Putamen (tissue), 1 donor: Measurements from ENCODE around the gene COA5.

Source experiments
- DNase-seq: peaks from one replicate; pipeline ENCODE4 v3.0.0-alpha.2; 2016; ENCODE audit warnings: low spot score

The COA5 gene

DNA sequence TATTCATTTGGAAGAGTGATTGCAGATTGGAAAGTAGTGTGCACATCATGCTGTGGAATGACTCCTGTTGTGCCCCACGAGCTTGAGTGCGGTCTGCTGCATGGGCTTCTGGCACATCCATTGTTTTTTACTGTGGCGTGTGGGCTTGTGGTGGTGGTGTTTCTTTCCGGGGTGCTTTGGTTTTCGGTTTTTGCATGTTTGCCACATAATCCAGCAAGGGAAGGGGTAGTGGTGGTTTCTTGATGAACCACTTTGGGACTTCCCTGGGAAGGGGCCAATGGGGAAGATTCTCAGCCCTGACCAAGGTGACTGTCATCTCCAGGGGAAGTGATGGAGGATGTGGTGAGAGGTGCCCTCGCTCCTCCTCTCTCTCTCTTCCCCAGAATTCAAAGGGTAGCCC lies 57.0 kb downstream of the COA5 start:
- no peak for DNase-seq

DNA sequence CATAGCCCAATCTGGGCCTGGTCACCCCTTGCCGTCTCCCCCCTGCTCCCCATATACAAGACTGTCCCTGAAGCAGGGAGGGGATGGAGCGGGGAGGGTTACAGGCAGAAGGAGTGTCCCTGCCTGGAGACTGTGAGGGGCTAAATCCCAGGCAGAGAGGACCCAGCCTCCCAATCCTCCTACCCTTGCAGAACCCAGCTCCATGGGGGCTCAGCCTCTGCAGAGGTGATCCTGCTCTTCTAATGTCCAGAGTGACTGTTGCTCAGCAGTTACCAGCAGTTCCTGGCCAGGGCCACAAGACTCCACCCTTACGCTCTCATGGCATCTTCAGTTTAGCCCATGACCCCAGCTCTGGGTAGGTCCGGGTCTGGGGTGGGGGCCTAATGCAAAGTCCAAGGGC lies 58.1 kb downstream of the COA5 start:
- no peak for DNase-seq
